HEK293 (cell line): ENCODE measurements around the gene ZNF609.
A peak's percentile ranks its signal among the peaks of the same experiment; 100 is the strongest.

ENCODE experiments used
- CTCF ChIA-PET: fragments of 350-600 bp; formaldehyde crosslinking; extraction: SDS; loops from one replicate; lab custom pipeline; 2021; ENCODE audit warnings: antibody characterized with exemption; lab: Yijun Ruan, JAX
- POLR2A ChIA-PET: fragments of 300-600 bp; formaldehyde crosslinking; extraction: SDS; loops from one replicate; lab custom pipeline; 2020; ENCODE audit warnings: antibody characterized with exemption, inconsistent platforms; lab: Yijun Ruan, JAX
- H3K27ac ChIP-seq: fragments of 200-500 bp; sonication (Bioruptor generic); 2 replicates; pipeline ENCODE4 v1.5.1; 2014; ENCODE audit warnings: low read depth, low read length, control low read depth, inconsistent platforms; ENCODE audit errors: extremely low read depth
- H3K36me3 ChIP-seq, 2 experiments: fragments of 200-500 bp in 1 of 2; sonication (Bioruptor generic) in 1 of 2; 1 replicate in 1 of 2; 2 replicates in 1 of 2; pipeline ENCODE4 v1.5.1; 2014 to 2017; ENCODE audit warnings: inconsistent platforms in 2 of 2, low read length in 2 of 2; ENCODE audit not compliant: control insufficient read depth in 2 of 2, insufficient read depth in 1 of 2
- H3K4me1 ChIP-seq: fragments of 200-500 bp; sonication (Bioruptor generic); 2 replicates; pipeline ENCODE4 v1.5.1; 2014; ENCODE audit warnings: mild to moderate bottlenecking, low read length, inconsistent platforms; ENCODE audit not compliant: control insufficient read depth, insufficient read depth
- H3K4me3 ChIP-seq: 2 replicates; pipeline ENCODE4 v1.5.1; 2011; ENCODE audit warnings: low read depth, mild to moderate bottlenecking, control low read depth, low read length, moderate library complexity
- H3K9me3 ChIP-seq: fragments of 200-500 bp; sonication (Bioruptor generic); 2 replicates; pipeline ENCODE4 v1.5.1; 2014; ENCODE audit warnings: low read depth, low read length, inconsistent platforms; ENCODE audit not compliant: control insufficient read depth, insufficient read depth
- FEZF1 ChIP-seq: fragments of 450-650 bp; formaldehyde crosslinking; IDR thresholded peaks from 2 replicates; pipeline ENCODE4 v1.5.1; 2016; ENCODE audit warnings: missing biosample characterization, missing genetic modification characterization
- GLIS1 ChIP-seq: fragments of 450-650 bp; formaldehyde crosslinking; IDR thresholded peaks from 2 replicates; pipeline ENCODE4 v1.5.1; 2016; ENCODE audit warnings: missing biosample characterization, missing genetic modification characterization
- HOXC10 ChIP-seq: sonication (generic); formaldehyde crosslinking; IDR thresholded peaks from 2 replicates; pipeline ENCODE4 v1.8.1; 2023; ENCODE audit warnings: mild to moderate bottlenecking, missing genetic modification reagents
- MYNN ChIP-seq: fragments of 450-650 bp; formaldehyde crosslinking; IDR thresholded peaks from 2 replicates; pipeline ENCODE4 v1.5.1; 2016; ENCODE audit warnings: missing biosample characterization, missing genetic modification characterization, borderline replicate concordance
- ZBTB21 ChIP-seq: fragments of 450-650 bp; formaldehyde crosslinking; IDR thresholded peaks from 2 replicates; pipeline ENCODE4 v1.5.1; 2017; ENCODE audit warnings: missing biosample characterization, missing genetic modification characterization
- ZFP37 ChIP-seq: fragments of 450-650 bp; formaldehyde crosslinking; IDR thresholded peaks from 2 replicates; pipeline ENCODE4 v1.5.1; 2016; ENCODE audit warnings: missing biosample characterization, missing genetic modification characterization
- ZFP41 ChIP-seq: fragments of 450-650 bp; formaldehyde crosslinking; IDR thresholded peaks from 2 replicates; pipeline ENCODE4 v1.5.1; 2016; ENCODE audit warnings: missing biosample characterization, missing genetic modification characterization, borderline replicate concordance
- ZNF175 ChIP-seq: fragments of 450-650 bp; formaldehyde crosslinking; IDR thresholded peaks from 2 replicates; pipeline ENCODE4 v1.5.1; 2016; ENCODE audit warnings: missing biosample characterization, missing genetic modification characterization
- ZNF184 ChIP-seq: fragments of 450-650 bp; IDR thresholded peaks from 2 replicates; pipeline ENCODE4 v1.5.1; 2018; ENCODE audit warnings: missing biosample characterization, mild to moderate bottlenecking, missing genetic modification characterization
- ZNF223 ChIP-seq: fragments of 450-650 bp; formaldehyde crosslinking; IDR thresholded peaks from 2 replicates; pipeline ENCODE4 v1.5.1; 2016; ENCODE audit warnings: missing biosample characterization, missing genetic modification characterization
- ZNF366 ChIP-seq: fragments of 450-650 bp; formaldehyde crosslinking; conservative IDR thresholded peaks from 2 replicates; pipeline ENCODE4 v1.5.1; 2016; ENCODE audit warnings: missing biosample characterization, missing genetic modification characterization
- ZNF433 ChIP-seq: fragments of 450-650 bp; formaldehyde crosslinking; IDR thresholded peaks from 2 replicates; pipeline ENCODE4 v1.5.1; 2016; ENCODE audit warnings: missing biosample characterization, missing genetic modification characterization, low read depth
- ZNF596 ChIP-seq: fragments of 450-650 bp; IDR thresholded peaks from 2 replicates; pipeline ENCODE4 v1.5.0; 2018; ENCODE audit warnings: missing biosample characterization, mild to moderate bottlenecking, missing genetic modification characterization, moderate library complexity
- ZNF610 ChIP-seq: fragments of 450-650 bp; formaldehyde crosslinking; IDR thresholded peaks from 2 replicates; pipeline ENCODE4 v1.5.1; 2016; ENCODE audit warnings: missing biosample characterization, missing genetic modification characterization, borderline replicate concordance
- ZNF626 ChIP-seq: fragments of 450-650 bp; sonication (Bioruptor Pico); formaldehyde crosslinking; IDR thresholded peaks from 2 replicates; pipeline ENCODE4 v1.5.1; 2018; ENCODE audit warnings: missing biosample characterization, missing genetic modification characterization, inconsistent platforms
- TF ChIP-seq, protein P1 (sequence below): fragments of 450-650 bp; formaldehyde crosslinking; IDR thresholded peaks from 2 replicates; pipeline ENCODE4 v1.5.1; 2016; ENCODE audit warnings: missing biosample characterization, missing genetic modification characterization
- TF ChIP-seq, protein P2 (sequence below): fragments of 450-650 bp; formaldehyde crosslinking; IDR thresholded peaks from 2 replicates; pipeline ENCODE4 v1.5.1; 2016; ENCODE audit warnings: missing biosample characterization, missing genetic modification characterization
- TF ChIP-seq, protein P3 (sequence below): IDR thresholded peaks from 2 replicates; pipeline ENCODE4 v1.6.1; 2011; ENCODE audit warnings: mild to moderate bottlenecking, low read depth, low read length, borderline replicate concordance
- TF ChIP-seq, protein P4 (sequence below): fragments of 450-650 bp; formaldehyde crosslinking; IDR thresholded peaks from 2 replicates; pipeline ENCODE4 v1.5.1; 2017; ENCODE audit warnings: missing biosample characterization, missing genetic modification characterization
- TF ChIP-seq, protein P5 (sequence below): fragments of 450-650 bp; formaldehyde crosslinking; IDR thresholded peaks from 2 replicates; pipeline ENCODE4 v1.5.1; 2017; ENCODE audit warnings: missing biosample characterization, missing genetic modification characterization
- TF ChIP-seq, protein P6 (sequence below): fragments of 450-650 bp; IDR thresholded peaks from 2 replicates; pipeline ENCODE4 v1.5.1; 2018; ENCODE audit warnings: missing biosample characterization, mild to moderate bottlenecking, missing genetic modification characterization

Gene ZNF609

DNA sequence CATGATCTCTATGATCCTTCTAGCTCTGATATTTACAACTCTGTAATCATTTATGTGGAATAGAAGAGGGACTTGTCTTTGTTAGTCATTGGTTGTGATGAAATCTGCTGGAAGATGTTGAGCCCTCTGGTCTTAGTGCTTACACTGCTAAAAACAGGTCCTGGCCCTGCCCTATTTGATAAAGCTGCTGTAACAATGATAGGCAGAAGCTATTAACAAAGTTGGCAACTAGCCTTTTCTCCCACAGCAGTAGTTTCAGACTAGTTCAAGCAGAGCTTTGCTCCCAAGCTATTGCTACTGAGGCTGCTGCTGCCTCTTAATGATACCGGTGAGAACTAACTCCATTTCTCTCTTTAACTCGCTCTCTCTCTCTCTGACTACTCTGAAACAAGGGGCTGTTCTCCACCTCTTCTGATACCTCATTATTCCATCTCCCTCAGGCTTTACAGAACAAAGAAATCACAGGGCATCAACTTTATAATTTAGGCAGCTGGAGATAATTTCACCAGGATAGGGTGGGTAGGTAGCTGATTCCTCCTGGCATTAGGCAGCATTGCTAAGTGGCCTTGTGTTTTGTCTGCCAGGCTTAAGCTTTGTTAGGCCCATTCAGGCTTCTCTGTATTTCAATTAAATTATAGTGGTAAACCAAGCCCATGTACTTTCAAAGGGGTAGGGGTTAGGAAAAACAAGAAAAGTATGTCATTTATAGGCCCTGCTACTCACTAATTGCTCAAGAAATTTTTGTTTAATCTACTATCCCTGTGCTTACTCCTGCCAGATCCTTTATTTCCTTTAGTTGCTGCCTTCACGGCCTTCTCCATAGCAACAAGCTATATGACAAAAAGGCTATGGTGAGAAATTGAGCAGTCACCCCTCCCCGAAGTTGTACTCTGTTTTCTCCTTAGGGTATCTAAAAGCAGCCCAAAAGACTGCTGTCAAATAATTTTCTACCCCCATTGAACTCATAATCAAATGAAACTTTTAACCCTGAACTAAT, 175.4 kb downstream of the ZNF609 start (continued):
- TF ChIP-seq ZNF184 (no peak), ZNF175 (tag by site-specific recombination) (no peak), ZFP37 (tag by site-specific recombination) (no peak), FEZF1 (tag by site-specific recombination) (0 out of 2 replicates have a peak, but pooled peaks have one; percentile 10), MYNN (tag by site-specific recombination) (no peak), ZNF596 (tag by site-specific recombination) (no peak)
- TF ChIP-seq, protein P1, sequence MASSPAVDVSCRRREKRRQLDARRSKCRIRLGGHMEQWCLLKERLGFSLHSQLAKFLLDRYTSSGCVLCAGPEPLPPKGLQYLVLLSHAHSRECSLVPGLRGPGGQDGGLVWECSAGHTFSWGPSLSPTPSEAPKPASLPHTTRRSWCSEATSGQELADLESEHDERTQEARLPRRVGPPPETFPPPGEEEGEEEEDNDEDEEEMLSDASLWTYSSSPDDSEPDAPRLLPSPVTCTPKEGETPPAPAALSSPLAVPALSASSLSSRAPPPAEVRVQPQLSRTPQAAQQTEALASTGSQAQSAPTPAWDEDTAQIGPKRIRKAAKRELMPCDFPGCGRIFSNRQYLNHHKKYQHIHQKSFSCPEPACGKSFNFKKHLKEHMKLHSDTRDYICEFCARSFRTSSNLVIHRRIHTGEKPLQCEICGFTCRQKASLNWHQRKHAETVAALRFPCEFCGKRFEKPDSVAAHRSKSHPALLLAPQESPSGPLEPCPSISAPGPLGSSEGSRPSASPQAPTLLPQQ (tag by site-specific recombination), result no peak

DNA sequence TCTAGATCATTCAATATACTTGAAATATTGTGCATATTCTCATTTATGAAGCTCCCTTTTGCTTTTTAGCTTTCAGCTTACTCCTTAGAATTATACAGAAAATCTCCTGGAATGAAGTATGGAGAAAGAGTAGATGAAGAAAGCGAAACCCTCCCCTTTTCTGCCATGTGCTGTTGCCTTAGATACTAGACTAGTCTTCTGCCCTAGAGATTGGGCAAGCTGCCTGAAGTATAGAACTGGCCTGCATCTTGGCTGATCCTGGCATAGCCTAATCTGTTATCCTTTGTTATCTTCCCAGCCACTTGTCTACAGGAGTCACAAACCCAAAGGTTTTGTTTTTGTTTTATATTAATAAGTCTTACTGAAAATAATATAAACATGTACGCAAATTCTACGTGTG, 176.2 kb downstream of the ZNF609 start:
- peaks cover 0 to 7% of the 10 kb centered on the region in 2 experiments; a peak in 1 of 3 replicates for H3K36me3 ChIP-seq
- ChIA-PET CTCF (no interaction called here), POLR2A (no interaction called here)
- no peak overlapping the region for H3K4me3 ChIP-seq
- TF ChIP-seq ZNF366 (tag by site-specific recombination) (no peak), ZBTB21 (tag by site-specific recombination) (no peak), ZNF433 (tag by site-specific recombination) (no peak), ZNF223 (tag by site-specific recombination) (no peak), ZNF610 (tag by site-specific recombination) (no peak), ZFP41 (tag by site-specific recombination) (no peak), ZNF626 (no peak), GLIS1 (tag by site-specific recombination) (no peak), HOXC10 (CRISPR knock-in tag) (no peak)
- TF ChIP-seq, protein P2, sequence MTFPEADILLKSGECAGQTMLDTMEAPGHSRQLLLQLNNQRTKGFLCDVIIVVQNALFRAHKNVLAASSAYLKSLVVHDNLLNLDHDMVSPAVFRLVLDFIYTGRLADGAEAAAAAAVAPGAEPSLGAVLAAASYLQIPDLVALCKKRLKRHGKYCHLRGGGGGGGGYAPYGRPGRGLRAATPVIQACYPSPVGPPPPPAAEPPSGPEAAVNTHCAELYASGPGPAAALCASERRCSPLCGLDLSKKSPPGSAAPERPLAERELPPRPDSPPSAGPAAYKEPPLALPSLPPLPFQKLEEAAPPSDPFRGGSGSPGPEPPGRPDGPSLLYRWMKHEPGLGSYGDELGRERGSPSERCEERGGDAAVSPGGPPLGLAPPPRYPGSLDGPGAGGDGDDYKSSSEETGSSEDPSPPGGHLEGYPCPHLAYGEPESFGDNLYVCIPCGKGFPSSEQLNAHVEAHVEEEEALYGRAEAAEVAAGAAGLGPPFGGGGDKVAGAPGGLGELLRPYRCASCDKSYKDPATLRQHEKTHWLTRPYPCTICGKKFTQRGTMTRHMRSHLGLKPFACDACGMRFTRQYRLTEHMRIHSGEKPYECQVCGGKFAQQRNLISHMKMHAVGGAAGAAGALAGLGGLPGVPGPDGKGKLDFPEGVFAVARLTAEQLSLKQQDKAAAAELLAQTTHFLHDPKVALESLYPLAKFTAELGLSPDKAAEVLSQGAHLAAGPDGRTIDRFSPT (tag by site-specific recombination), result no peak
- TF ChIP-seq, protein P3, sequence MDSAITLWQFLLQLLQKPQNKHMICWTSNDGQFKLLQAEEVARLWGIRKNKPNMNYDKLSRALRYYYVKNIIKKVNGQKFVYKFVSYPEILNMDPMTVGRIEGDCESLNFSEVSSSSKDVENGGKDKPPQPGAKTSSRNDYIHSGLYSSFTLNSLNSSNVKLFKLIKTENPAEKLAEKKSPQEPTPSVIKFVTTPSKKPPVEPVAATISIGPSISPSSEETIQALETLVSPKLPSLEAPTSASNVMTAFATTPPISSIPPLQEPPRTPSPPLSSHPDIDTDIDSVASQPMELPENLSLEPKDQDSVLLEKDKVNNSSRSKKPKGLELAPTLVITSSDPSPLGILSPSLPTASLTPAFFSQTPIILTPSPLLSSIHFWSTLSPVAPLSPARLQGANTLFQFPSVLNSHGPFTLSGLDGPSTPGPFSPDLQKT, result no peak
- TF ChIP-seq, protein P4, sequence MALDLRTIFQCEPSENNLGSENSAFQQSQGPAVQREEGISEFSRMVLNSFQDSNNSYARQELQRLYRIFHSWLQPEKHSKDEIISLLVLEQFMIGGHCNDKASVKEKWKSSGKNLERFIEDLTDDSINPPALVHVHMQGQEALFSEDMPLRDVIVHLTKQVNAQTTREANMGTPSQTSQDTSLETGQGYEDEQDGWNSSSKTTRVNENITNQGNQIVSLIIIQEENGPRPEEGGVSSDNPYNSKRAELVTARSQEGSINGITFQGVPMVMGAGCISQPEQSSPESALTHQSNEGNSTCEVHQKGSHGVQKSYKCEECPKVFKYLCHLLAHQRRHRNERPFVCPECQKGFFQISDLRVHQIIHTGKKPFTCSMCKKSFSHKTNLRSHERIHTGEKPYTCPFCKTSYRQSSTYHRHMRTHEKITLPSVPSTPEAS (tag by site-specific recombination), result no peak
- TF ChIP-seq, protein P5, sequence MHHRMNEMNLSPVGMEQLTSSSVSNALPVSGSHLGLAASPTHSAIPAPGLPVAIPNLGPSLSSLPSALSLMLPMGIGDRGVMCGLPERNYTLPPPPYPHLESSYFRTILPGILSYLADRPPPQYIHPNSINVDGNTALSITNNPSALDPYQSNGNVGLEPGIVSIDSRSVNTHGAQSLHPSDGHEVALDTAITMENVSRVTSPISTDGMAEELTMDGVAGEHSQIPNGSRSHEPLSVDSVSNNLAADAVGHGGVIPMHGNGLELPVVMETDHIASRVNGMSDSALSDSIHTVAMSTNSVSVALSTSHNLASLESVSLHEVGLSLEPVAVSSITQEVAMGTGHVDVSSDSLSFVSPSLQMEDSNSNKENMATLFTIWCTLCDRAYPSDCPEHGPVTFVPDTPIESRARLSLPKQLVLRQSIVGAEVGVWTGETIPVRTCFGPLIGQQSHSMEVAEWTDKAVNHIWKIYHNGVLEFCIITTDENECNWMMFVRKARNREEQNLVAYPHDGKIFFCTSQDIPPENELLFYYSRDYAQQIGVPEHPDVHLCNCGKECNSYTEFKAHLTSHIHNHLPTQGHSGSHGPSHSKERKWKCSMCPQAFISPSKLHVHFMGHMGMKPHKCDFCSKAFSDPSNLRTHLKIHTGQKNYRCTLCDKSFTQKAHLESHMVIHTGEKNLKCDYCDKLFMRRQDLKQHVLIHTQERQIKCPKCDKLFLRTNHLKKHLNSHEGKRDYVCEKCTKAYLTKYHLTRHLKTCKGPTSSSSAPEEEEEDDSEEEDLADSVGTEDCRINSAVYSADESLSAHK, result no peak
- TF ChIP-seq, protein P6, sequence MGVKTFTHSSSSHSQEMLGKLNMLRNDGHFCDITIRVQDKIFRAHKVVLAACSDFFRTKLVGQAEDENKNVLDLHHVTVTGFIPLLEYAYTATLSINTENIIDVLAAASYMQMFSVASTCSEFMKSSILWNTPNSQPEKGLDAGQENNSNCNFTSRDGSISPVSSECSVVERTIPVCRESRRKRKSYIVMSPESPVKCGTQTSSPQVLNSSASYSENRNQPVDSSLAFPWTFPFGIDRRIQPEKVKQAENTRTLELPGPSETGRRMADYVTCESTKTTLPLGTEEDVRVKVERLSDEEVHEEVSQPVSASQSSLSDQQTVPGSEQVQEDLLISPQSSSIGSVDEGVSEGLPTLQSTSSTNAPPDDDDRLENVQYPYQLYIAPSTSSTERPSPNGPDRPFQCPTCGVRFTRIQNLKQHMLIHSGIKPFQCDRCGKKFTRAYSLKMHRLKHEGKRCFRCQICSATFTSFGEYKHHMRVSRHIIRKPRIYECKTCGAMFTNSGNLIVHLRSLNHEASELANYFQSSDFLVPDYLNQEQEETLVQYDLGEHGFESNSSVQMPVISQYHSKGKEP, result no peak
- H3K27ac ChIP-seq, result no peak overlapping the region
- peaks cover 18% of the 10 kb centered on the region for H3K4me1 ChIP-seq
- H3K9me3 ChIP-seq, result no peaks in the 10 kb centered on the region
